Measurements from ENCODE around the gene EXOC6B. TPM values are rescaled to one million over a fixed set of nuclear protein-coding genes. Genes with fewer than 3 reads are reported as not detected.

EXOC6B gene
- total RNA-seq, 1 donor from 2014 or later, result 104 TPM

DNA sequence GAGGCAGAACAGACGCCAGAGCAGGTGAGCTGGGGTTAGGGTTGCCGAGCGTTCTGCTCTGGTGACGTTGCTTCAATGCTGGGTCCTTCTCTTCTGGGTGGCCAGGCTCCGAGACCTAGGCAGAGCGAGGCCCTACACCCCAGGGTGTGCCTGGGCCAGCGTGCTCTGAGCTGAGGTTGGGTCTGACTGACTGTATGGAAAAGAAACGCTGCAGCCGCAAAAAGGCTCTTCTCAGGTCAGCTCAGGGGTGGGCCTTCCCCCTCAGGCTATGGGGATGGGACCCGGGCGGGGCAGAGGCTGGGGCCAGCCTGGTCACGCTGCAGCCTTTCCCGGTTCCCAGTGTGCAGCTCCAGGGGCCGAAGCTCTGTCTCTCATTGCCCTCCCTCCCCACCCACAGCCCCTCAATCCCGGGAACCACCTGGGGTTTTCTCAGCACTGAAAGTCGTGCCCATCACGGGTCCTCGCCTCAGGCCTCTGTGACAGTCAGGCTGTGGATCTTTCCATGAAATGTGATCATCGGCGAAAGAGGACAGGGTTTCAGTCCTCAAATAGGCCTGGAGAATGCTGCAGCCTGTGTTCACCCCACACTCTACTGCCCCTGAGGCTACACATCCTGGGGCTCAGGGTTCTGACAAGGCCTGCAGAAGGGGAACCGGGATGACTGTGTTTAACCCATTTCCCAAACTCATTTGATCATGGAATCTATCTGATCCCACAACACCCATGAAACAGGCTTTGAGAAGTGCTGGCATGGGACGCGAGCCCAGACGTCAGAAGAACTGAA lies 697.6 kb downstream of the EXOC6B start:
- Mint-ChIP-seq H3K36me3 (peaks cover 24% of the 10 kb centered on the region), H3K4me1 (peaks cover 43% of the 10 kb centered on the region), H3K4me3 (no peak overlapping the region), H3K9me3 (no peaks in the 10 kb centered on the region), H3K27me3 (ENCODE audit: low read depth) (no peaks in the 10 kb centered on the region), H3K27ac (peak overlapping the region; percentile 89)
- DNase-seq (ENCODE audit: low spot score in 2 of 2, unreplicated experiment in 2 of 2), result no peak
- TF ChIP-seq, protein P1, sequence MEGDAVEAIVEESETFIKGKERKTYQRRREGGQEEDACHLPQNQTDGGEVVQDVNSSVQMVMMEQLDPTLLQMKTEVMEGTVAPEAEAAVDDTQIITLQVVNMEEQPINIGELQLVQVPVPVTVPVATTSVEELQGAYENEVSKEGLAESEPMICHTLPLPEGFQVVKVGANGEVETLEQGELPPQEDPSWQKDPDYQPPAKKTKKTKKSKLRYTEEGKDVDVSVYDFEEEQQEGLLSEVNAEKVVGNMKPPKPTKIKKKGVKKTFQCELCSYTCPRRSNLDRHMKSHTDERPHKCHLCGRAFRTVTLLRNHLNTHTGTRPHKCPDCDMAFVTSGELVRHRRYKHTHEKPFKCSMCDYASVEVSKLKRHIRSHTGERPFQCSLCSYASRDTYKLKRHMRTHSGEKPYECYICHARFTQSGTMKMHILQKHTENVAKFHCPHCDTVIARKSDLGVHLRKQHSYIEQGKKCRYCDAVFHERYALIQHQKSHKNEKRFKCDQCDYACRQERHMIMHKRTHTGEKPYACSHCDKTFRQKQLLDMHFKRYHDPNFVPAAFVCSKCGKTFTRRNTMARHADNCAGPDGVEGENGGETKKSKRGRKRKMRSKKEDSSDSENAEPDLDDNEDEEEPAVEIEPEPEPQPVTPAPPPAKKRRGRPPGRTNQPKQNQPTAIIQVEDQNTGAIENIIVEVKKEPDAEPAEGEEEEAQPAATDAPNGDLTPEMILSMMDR (IDR thresholded peaks at IDR 0.05; ENCODE audit: unreplicated experiment), result no peak

DNA sequence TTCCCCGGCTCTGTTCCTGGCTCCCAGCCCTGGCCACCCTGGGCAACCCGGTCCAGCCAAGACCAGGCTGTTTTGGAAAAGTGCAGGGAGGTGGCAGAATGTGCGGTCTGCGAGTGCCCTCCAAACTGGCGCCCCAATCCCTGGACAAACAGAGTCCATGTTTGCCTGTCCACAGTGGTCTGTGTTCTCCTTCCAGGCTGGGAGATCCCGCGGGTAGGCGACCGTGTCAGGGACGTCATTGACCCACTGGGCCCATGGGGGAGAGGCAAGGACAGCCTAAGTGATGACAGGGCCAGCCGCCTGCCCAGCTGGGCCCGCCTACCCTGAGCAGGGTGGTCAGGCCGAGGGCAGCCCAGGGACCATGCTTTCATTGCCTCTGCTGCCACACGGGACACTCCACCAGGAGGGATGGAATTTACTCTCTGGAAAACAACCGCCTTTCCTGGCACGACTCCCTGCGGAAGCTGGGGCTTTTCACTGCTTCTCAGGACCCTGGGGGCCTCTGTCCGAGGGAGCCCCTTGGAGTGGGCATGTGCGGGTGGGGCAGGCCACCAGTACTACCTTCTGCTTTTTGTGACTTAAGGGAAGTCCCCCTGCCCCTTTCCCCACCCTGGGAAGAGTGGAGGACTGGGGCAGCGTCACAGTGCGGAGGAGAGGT lies 698.3 kb downstream of the EXOC6B start:
- Mint-ChIP-seq H3K27ac (peak overlapping the region; percentile 89), H3K4me1 (peaks cover 36% of the 10 kb centered on the region), H3K9me3 (peaks cover 6% of the 10 kb centered on the region), H3K4me3 (no peak overlapping the region), H3K27me3 (ENCODE audit: low read depth) (no peaks in the 10 kb centered on the region), H3K36me3 (peaks cover 19% of the 10 kb centered on the region)
- DNase-seq (ENCODE audit: low spot score in 2 of 2, unreplicated experiment in 2 of 2), result peak in 1 of 2 experiments; percentile 55
- TF ChIP-seq, protein P1 (IDR thresholded peaks at IDR 0.05; ENCODE audit: unreplicated experiment), result no peak

GRCh38 chr2:72126186-72127100 lies 699.4 kb downstream of the EXOC6B start:
- H3K27me3 Mint-ChIP-seq (ENCODE audit: low read depth), result no peaks in the 10 kb centered on the region
- H3K27ac Mint-ChIP-seq, result peak overlapping the region; percentile 89
- H3K36me3 Mint-ChIP-seq, result peaks cover 23% of the 10 kb centered on the region
- DNase-seq (ENCODE audit: low spot score in 2 of 2, unreplicated experiment in 2 of 2), result no peak
- H3K4me3 Mint-ChIP-seq, result no peak overlapping the region
- peaks cover 27% of the 10 kb centered on the region for H3K4me1 Mint-ChIP-seq
- TF ChIP-seq, protein P1 (IDR thresholded peaks at IDR 0.05; ENCODE audit: unreplicated experiment), result no peak
- H3K9me3 Mint-ChIP-seq, result peaks cover 14% of the 10 kb centered on the region

Other genes starting within 250 kb of the EXOC6B start
- 11.4 to 13.8 TPM (median 12.5 TPM) in 3 replicates for gene SPR, start 61.4 kb upstream of the EXOC6B start, total RNA-seq
- 0.09 TPM in 2 of 3 replicates, not detected in the other for gene EMX1, start 91.5 kb upstream of the EXOC6B start, total RNA-seq
- 18.8 to 20.2 TPM (median 18.9 TPM) in 3 replicates for gene SFXN5, start 245.7 kb upstream of the EXOC6B start, total RNA-seq